Tibial nerve (tissue), 4 donors: ENCODE data around the gene MRPS7. TPM values are rescaled to one million over a fixed set of nuclear protein-coding genes. Genes with fewer than 3 reads are reported as not detected.

Source experiments
- DNase-seq, 2 donors: peaks; one replicate each; pipeline ENCODE4 v3.0.0-alpha.2; 2019; ENCODE audit warnings: low spot score in 2 of 2
- H3K27ac ChIP-seq, 4 donors: fragments of 200-600 bp; sonication (generic) in 3 of 4; one replicate each; pipeline ENCODE4 v1.5.1; 2017 to 2019; ENCODE audit warnings: mild to moderate bottlenecking in 1 of 4
- H3K27me3 ChIP-seq, 2 donors: fragments of 200-600 bp; sonication (generic) in 1 of 2; one replicate each; pipeline versions ENCODE4 v1.5.1 to v1.6.0; 2017 to 2019
- H3K36me3 ChIP-seq, 3 donors: fragments of 200-600 bp; sonication (generic); one replicate each; pipeline ENCODE4 v1.5.1; 2018 to 2019
- H3K4me1 ChIP-seq, 4 donors: fragments of 200-600 bp; sonication (generic) in 3 of 4; one replicate each; pipeline ENCODE4 v1.5.1; 2017 to 2019
- H3K4me3 ChIP-seq, 4 donors: fragments of 200-600 bp; sonication (generic) in 3 of 4; one replicate each; pipeline ENCODE4 v1.5.1; 2017 to 2019; ENCODE audit warnings: mild to moderate bottlenecking in 1 of 4, moderate library complexity in 1 of 4
- H3K9me3 ChIP-seq, 4 donors: fragments of 200-600 bp; sonication (generic) in 3 of 4; one replicate each; pipeline ENCODE4 v1.5.1; 2017 to 2019
- EP300 ChIP-seq, 2 donors: sonication (generic); formaldehyde crosslinking; IDR thresholded peaks; one replicate each; pipeline ENCODE4 v1.6.1; 2017; ENCODE audit warnings: antibody characterized with exemption in 2 of 2, mild to moderate bottlenecking in 1 of 2
- POLR2A ChIP-seq, 2 donors: fragments of 450-650 bp; IDR thresholded peaks; one replicate each; pipeline ENCODE4 v1.6.1; 2017; ENCODE audit warnings: antibody characterized with exemption in 2 of 2, mild to moderate bottlenecking in 2 of 2, moderate library complexity in 2 of 2
- WGBS, 2 donors: methylation state at CpG; one replicate each; pipeline ENCODE4 v1.1.5; 2018; 5-methylcytosine and 5-hydroxymethylcytosine counted together
- total RNA-seq, 4 donors: library from RNA; depleted of rRNA; stranded (reverse); fragments of >200 nt; gene quantifications; one replicate each; pipeline ENCODE4 v1.1.0, GENCODE V29; 2016
- TF ChIP-seq, protein P1 (sequence below), 5 experiments: fragments of 200-600 bp in 3 of 5; fragments of 450-650 bp in 2 of 5; sonication (generic) in 3 of 5; IDR thresholded peaks; one replicate each; pipeline ENCODE4 v1.5.1; 2016 to 2019; ENCODE audit warnings: antibody characterized with exemption in 5 of 5, mild to moderate bottlenecking in 3 of 5, moderate library complexity in 2 of 5

MRPS7 gene
- total RNA-seq, 4 donors from 2014 or later, result 31.2 to 36.6 (median 33.6) TPM

DNA sequence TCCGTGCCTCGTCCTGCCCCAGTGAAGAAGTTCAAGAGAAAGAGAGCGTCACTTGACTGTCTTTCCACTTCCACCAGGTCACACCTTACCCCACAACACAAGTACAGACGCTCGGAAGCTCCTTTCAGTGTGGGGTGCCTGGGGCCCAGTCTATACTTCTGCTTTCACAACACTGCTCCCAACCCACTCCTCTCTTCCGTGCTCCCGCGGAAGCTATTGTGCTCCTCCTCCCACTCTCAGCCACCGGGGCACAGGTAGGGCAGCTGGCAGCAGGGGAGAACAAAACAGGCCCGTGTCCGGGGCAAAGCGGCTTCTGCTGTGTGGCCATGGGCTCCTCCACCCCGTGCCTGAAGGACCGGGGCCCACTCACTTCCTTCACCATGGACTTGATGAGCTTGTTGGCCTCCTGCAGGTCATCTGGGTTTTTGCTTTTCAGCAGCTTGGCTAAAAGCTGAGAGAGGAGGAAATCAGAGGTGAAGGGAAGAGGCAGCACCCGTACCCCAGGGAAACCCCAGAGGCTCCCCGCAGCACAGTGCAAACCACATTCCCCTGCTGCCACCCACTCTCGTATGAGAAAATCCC lies 19.1 kb upstream of the MRPS7 start:
- TF ChIP-seq EP300 (IDR thresholded peaks at IDR 0.05), result no peak
- TF ChIP-seq POLR2A (IDR thresholded peaks at IDR 0.05), result no peak
- TF ChIP-seq, protein P1, sequence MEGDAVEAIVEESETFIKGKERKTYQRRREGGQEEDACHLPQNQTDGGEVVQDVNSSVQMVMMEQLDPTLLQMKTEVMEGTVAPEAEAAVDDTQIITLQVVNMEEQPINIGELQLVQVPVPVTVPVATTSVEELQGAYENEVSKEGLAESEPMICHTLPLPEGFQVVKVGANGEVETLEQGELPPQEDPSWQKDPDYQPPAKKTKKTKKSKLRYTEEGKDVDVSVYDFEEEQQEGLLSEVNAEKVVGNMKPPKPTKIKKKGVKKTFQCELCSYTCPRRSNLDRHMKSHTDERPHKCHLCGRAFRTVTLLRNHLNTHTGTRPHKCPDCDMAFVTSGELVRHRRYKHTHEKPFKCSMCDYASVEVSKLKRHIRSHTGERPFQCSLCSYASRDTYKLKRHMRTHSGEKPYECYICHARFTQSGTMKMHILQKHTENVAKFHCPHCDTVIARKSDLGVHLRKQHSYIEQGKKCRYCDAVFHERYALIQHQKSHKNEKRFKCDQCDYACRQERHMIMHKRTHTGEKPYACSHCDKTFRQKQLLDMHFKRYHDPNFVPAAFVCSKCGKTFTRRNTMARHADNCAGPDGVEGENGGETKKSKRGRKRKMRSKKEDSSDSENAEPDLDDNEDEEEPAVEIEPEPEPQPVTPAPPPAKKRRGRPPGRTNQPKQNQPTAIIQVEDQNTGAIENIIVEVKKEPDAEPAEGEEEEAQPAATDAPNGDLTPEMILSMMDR (IDR thresholded peaks at IDR 0.05), result no peak
- H3K27ac ChIP-seq, result peak overlapping the region in 3 of 4 donors; percentile 36 to 75 (median 45)
- peaks cover 0 to 44% (median 8%) of the 10 kb centered on the region in 4 donors for H3K4me1 ChIP-seq
- H3K4me3 ChIP-seq, result no peak overlapping the region
- H3K27me3 ChIP-seq, result no peaks in the 10 kb centered on the region
- peaks cover 9 to 91% (median 35%) of the 10 kb centered on the region in 3 donors for H3K36me3 ChIP-seq
- DNase-seq, result no peak
- WGBS, 2 donors, result 81 to 84% methylated on average over 17 of the region's 17 CpGs
- no peaks in the 10 kb centered on the region for H3K9me3 ChIP-seq

DNA sequence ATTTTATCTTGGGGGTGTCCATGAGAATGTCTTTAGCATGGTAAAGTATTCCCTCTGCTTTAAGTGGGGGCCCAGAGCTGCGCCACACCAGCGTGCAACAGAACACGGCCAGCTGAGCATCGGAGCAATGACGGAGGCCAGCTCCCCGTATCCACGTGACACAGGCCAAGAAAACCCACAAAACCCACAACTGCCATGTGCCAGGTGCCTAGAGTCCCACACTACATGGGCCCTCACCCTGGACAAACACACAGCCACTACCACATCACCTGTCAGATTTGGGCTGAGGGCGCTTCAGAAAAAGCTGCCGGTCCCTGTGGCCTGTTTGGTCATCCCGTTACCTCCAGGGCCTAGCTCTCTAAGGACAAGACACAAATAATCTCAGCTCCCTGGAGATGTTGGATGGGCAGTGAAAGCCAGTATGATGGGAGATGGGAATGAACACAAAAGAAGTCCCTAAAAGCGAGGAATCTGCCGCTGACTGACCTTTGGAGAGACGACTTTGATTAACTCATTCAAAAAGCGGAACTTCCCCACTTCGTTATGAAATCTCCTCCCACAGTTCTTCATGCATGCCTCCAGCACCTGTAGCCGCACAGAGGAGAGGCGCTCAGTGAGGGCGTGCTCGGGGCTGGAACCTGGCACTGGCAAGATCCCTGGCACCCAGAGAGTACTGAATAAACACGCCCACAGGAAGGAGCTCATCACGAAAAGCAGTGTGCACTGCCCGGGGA lies 17.4 kb upstream of the MRPS7 start:
- no peak for DNase-seq
- no peaks in the 10 kb centered on the region for H3K27me3 ChIP-seq
- H3K9me3 ChIP-seq, result no peaks in the 10 kb centered on the region
- TF ChIP-seq, protein P1 (IDR thresholded peaks at IDR 0.05), result no peak
- TF ChIP-seq EP300 (IDR thresholded peaks at IDR 0.05) (no peak), POLR2A (IDR thresholded peaks at IDR 0.05) (no peak)
- peak overlapping the region in 1 of 4 donors; percentile 53 for H3K27ac ChIP-seq
- 81 to 86% methylated on average over 22 of the region's 22 CpGs for WGBS, 2 donors
- peaks cover 4 to 73% (median 27%) of the 10 kb centered on the region in 3 donors for H3K36me3 ChIP-seq
- no peak overlapping the region for H3K4me3 ChIP-seq
- peaks cover 0 to 41% (median 8%) of the 10 kb centered on the region in 4 donors for H3K4me1 ChIP-seq

DNA sequence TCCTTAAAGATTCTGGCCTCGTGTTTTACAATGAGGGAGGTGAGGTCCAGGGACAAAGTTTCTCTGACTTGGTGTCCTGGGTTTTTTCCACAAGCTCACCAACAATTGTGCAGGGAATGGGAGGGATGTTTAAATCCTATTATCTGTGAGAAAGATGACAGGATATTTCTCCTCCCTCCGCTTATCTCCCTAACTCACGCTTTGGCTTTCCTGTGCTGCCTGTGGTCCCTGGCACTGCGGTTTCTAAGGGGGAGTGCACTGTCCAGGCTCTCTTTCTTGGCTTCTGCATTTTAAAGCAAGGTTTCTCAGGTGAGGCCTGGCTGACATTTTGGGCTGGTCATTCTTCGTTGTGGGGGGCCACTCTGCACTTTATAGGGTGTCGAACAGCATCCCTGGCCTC lies 16.7 kb upstream of the MRPS7 start:
- 90 to 91% methylated on average over 6 of the region's 6 CpGs for WGBS, 2 donors
- peaks cover 0 to 66% (median 20%) of the 10 kb centered on the region in 3 donors for H3K36me3 ChIP-seq
- no peak for DNase-seq

DNA sequence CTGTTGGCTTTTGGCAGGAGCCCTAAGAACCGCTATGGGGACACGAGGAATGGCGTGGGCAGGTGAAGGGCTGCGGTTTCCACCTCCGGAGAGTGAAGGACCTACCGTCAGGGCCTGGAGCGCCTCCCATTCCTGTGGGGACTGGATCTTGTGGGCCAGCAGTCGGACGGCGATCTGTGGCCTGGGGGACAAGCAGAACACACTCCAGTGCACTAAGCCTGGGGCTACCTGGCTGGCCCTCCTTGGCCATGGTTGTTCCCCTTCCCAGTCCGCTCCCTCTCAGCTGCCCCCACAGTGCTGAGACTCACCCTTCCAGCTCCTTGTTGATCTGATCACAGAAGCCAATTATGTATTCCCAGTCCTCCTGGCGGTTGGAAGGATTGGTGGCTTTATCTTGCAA lies 15.3 kb upstream of the MRPS7 start:
- TF ChIP-seq EP300 (IDR thresholded peaks at IDR 0.05) (no peak), POLR2A (IDR thresholded peaks at IDR 0.05) (no peak)
- TF ChIP-seq, protein P1 (IDR thresholded peaks at IDR 0.05), result no peak
- H3K4me1 ChIP-seq, result peaks cover 0 to 41% (median 15%) of the 10 kb centered on the region in 4 donors
- no peak for DNase-seq
- no peak overlapping the region for H3K27ac ChIP-seq
- peaks cover 0 to 52% (median 12%) of the 10 kb centered on the region in 3 donors for H3K36me3 ChIP-seq
- H3K9me3 ChIP-seq, result no peaks in the 10 kb centered on the region
- no peaks in the 10 kb centered on the region for H3K27me3 ChIP-seq
- no peak overlapping the region for H3K4me3 ChIP-seq
- WGBS, 2 donors, result 82 to 93% methylated on average over 12 of the region's 12 CpGs

More for the DNA sequence above, 16.7 kb upstream of the MRPS7 start:
- no peaks in the 10 kb centered on the region for H3K9me3 ChIP-seq
- peaks cover 0 to 41% (median 11%) of the 10 kb centered on the region in 4 donors for H3K4me1 ChIP-seq
- no peak for TF ChIP-seq EP300 (IDR thresholded peaks at IDR 0.05)
- TF ChIP-seq POLR2A (IDR thresholded peaks at IDR 0.05), result no peak
- TF ChIP-seq, protein P1 (IDR thresholded peaks at IDR 0.05), result no peak
- no peaks in the 10 kb centered on the region for H3K27me3 ChIP-seq
- peak overlapping the region in 1 of 4 donors; percentile 53 for H3K27ac ChIP-seq
- H3K4me3 ChIP-seq, result no peak overlapping the region

DNA sequence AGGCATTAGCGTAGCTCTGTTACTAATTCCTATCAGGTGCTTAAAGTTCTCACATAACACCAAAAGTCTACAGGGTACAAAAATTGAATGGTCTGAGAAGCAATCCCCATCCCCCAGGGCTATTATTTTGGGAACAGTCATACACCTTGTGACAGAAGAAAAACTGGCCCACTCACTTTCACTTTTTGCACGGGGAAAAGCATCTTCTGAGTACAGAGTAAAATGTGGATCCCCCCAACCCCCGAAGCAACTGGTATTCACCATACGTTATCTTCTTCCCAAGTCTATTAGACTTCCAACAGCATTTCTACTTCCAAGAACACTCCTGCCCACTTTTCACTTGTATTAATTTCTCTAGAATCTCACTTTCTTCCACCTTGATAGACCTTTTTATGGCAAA lies 12.1 kb upstream of the MRPS7 start:
- Histone ChIP-seq H3K4me3 (no peak overlapping the region), H3K27me3 (no peaks in the 10 kb centered on the region), H3K27ac (peak overlapping the region in 3 of 4 donors; percentile 21 to 69 (median 58)), H3K36me3 (peaks cover 0 to 21% (median 12%) of the 10 kb centered on the region in 3 donors), H3K9me3 (no peaks in the 10 kb centered on the region), H3K4me1 (peaks cover 0 to 36% (median 8%) of the 10 kb centered on the region in 4 donors)
- DNase-seq, result no peak
- TF ChIP-seq, protein P1 (IDR thresholded peaks at IDR 0.05), result no peak
- no peak for TF ChIP-seq POLR2A (IDR thresholded peaks at IDR 0.05)
- TF ChIP-seq EP300 (IDR thresholded peaks at IDR 0.05), result no peak
- WGBS, 2 donors, result 68 to 74% methylated on average over 4 of the region's 4 CpGs
